Activated naive CD8-positive, alpha-beta T cell treated with anti-CD3 and anti-CD28 coated beads, Interleukin-2, amount 50 U/mL, for 24 hours (primary cell): ENCODE results near the gene DQX1.
"Not testable (repeated sequence)": the region's sequence is repeated elsewhere in the genome, so short reads cannot be mapped to it uniquely, and the experiment has no call there.

Experiments used
- ATAC-seq: fragments of 150-1000 bp; cut with Tn5 transposase; one replicate; pipeline ENCODE4 v1.10.0; 2021
- DNase-seq: peaks from one replicate; pipeline ENCODE4 v3.0.0; 2021
- H3K27ac Mint-ChIP-seq: one replicate; pipeline ENCODE4 v1.8.0; 2021; ENCODE audit warnings: mild to moderate bottlenecking, mixed read lengths
- H3K27me3 Mint-ChIP-seq: one replicate; pipeline ENCODE4 v1.8.0; 2021; ENCODE audit warnings: mixed read lengths
- H3K36me3 Mint-ChIP-seq: one replicate; pipeline ENCODE4 v1.8.0; 2021; ENCODE audit warnings: low read depth, mixed read lengths
- H3K4me1 Mint-ChIP-seq: one replicate; pipeline ENCODE4 v1.8.0; 2021; ENCODE audit warnings: mixed read lengths
- H3K4me3 Mint-ChIP-seq: one replicate; pipeline ENCODE4 v1.8.0; 2021; ENCODE audit warnings: mild to moderate bottlenecking, moderate library complexity, mixed read lengths
- H3K9me3 Mint-ChIP-seq: one replicate; pipeline ENCODE4 v1.8.0; 2021; ENCODE audit warnings: mixed read lengths

Gene DQX1

GRCh38 chr2:74491648-74492544 lies 34.1 kb downstream of the DQX1 start:
- no peaks in the 10 kb centered on the region for H3K27me3 Mint-ChIP-seq
- H3K4me1 Mint-ChIP-seq, result no peaks in the 10 kb centered on the region
- no peak overlapping the region for H3K27ac Mint-ChIP-seq
- H3K4me3 Mint-ChIP-seq, result no peak overlapping the region
- H3K9me3 Mint-ChIP-seq, result no peaks in the 10 kb centered on the region
- no peak for ATAC-seq
- peaks cover 8% of the 10 kb centered on the region for H3K36me3 Mint-ChIP-seq
- no peak for DNase-seq

GRCh38 chr2:74489906-74490305 lies 36.1 kb downstream of the DQX1 start:
- H3K9me3 Mint-ChIP-seq, result no peaks in the 10 kb centered on the region
- no peak overlapping the region for H3K27ac Mint-ChIP-seq
- no peaks in the 10 kb centered on the region for H3K27me3 Mint-ChIP-seq
- peaks cover 16% of the 10 kb centered on the region for H3K36me3 Mint-ChIP-seq
- DNase-seq (no peak), ATAC-seq (no peak)
- peaks cover 2% of the 10 kb centered on the region for H3K4me1 Mint-ChIP-seq
- H3K4me3 Mint-ChIP-seq, result no peak overlapping the region

GRCh38 chr2:74488643-74489481 lies 37.2 kb downstream of the DQX1 start:
- Mint-ChIP-seq H3K27me3 (no peaks in the 10 kb centered on the region), H3K27ac (no peak overlapping the region), H3K36me3 (peaks cover 16% of the 10 kb centered on the region), H3K4me1 (peaks cover 4% of the 10 kb centered on the region), H3K9me3 (no peaks in the 10 kb centered on the region), H3K4me3 (no peak overlapping the region)
- DNase-seq (no peak), ATAC-seq (no peak)

GRCh38 chr2:74486141-74486540 lies 39.9 kb downstream of the DQX1 start:
- peaks cover 16% of the 10 kb centered on the region for H3K36me3 Mint-ChIP-seq
- peaks cover 12% of the 10 kb centered on the region for H3K4me1 Mint-ChIP-seq
- no peak overlapping the region for H3K4me3 Mint-ChIP-seq
- H3K27ac Mint-ChIP-seq, result no peak overlapping the region
- ATAC-seq (no peak), DNase-seq (no peak)
- no peaks in the 10 kb centered on the region for H3K9me3 Mint-ChIP-seq
- H3K27me3 Mint-ChIP-seq, result no peaks in the 10 kb centered on the region

- H3K4me1 Mint-ChIP-seq, result peaks cover 31% of the 10 kb centered on the region
- peak overlapping the region; percentile 96 for H3K27ac Mint-ChIP-seq
- not testable (repeated sequence) for ATAC-seq, H3K9me3 Mint-ChIP-seq, H3K27me3 Mint-ChIP-seq, DNase-seq
- peak overlapping the region; percentile 95 for H3K4me3 Mint-ChIP-seq
- H3K36me3 Mint-ChIP-seq, result peaks cover 24% of the 10 kb centered on the region
Observed at GRCh38 chr2:74483675-74484164, 42.3 kb downstream of the DQX1 start.

GRCh38 chr2:74482801-74483674 lies 43.0 kb downstream of the DQX1 start, which contains the start of the genes CCDC142 and TTC31:
TSS of gene CCDC142 (minus strand) at chr2:74482998. CDS start at chr2:74482837, 161 bp downstream.
TSS of gene TTC31 (plus strand) at chr2:74483081. CDS start at chr2:74483096, 15 bp downstream.
- Mint-ChIP-seq H3K4me3 (peak within 1 kb of the TSS; percentile 95), H3K27ac (peak within 1 kb of the TSS; percentile 96), H3K4me1 (peaks cover 31% of the 10 kb centered on the region), H3K9me3 (no peaks in the 10 kb centered on the region), H3K36me3 (peaks cover 22% of the 10 kb centered on the region), H3K27me3 (no peaks in the 10 kb centered on the region)
- DNase-seq (peak; percentile 94), ATAC-seq (peak; percentile 94)

GRCh38 chr2:74481961-74482800 lies 43.9 kb downstream of the DQX1 start:
- peak overlapping the region; percentile 95 for H3K4me3 Mint-ChIP-seq
- ATAC-seq, result peak; percentile 42
- no peaks in the 10 kb centered on the region for H3K27me3 Mint-ChIP-seq
- peaks cover 26% of the 10 kb centered on the region for H3K36me3 Mint-ChIP-seq
- H3K9me3 Mint-ChIP-seq, result no peaks in the 10 kb centered on the region
- peaks cover 31% of the 10 kb centered on the region for H3K4me1 Mint-ChIP-seq
- peak; percentile 64 for DNase-seq
- peak overlapping the region; percentile 96 for H3K27ac Mint-ChIP-seq

- no peak overlapping the region for H3K27ac Mint-ChIP-seq
- no peaks in the 10 kb centered on the region for H3K27me3 Mint-ChIP-seq
- H3K9me3 Mint-ChIP-seq, result no peaks in the 10 kb centered on the region
- H3K4me1 Mint-ChIP-seq, result peaks cover 31% of the 10 kb centered on the region
- H3K4me3 Mint-ChIP-seq, result peak overlapping the region; percentile 95
- DNase-seq, result no peak
- H3K36me3 Mint-ChIP-seq, result peaks cover 26% of the 10 kb centered on the region
- ATAC-seq, result no peak
Observed at GRCh38 chr2:74481431-74481830, 44.6 kb downstream of the DQX1 start.

GRCh38 chr2:74474899-74475298 lies 51.1 kb downstream of the DQX1 start:
- DNase-seq (no peak), ATAC-seq (no peak)
- no peak overlapping the region for H3K4me3 Mint-ChIP-seq
- no peaks in the 10 kb centered on the region for H3K9me3 Mint-ChIP-seq
- no peaks in the 10 kb centered on the region for H3K27me3 Mint-ChIP-seq
- no peak overlapping the region for H3K27ac Mint-ChIP-seq
- H3K36me3 Mint-ChIP-seq, result peaks cover 21% of the 10 kb centered on the region
- H3K4me1 Mint-ChIP-seq, result peaks cover 33% of the 10 kb centered on the region

GRCh38 chr2:74474481-74474880 lies 51.5 kb downstream of the DQX1 start:
- ATAC-seq (no peak), DNase-seq (no peak)
- peaks cover 29% of the 10 kb centered on the region for H3K4me1 Mint-ChIP-seq
- H3K27me3 Mint-ChIP-seq, result no peaks in the 10 kb centered on the region
- H3K36me3 Mint-ChIP-seq, result peaks cover 18% of the 10 kb centered on the region
- H3K4me3 Mint-ChIP-seq, result no peak overlapping the region
- H3K27ac Mint-ChIP-seq, result no peak overlapping the region
- H3K9me3 Mint-ChIP-seq, result no peaks in the 10 kb centered on the region

GRCh38 chr2:74472945-74473258 lies 53.1 kb downstream of the DQX1 start:
- ATAC-seq (no peak), DNase-seq (no peak)
- Mint-ChIP-seq H3K4me3 (peak overlapping the region; percentile 98), H3K4me1 (peaks cover 27% of the 10 kb centered on the region), H3K27ac (peak overlapping the region; percentile 97), H3K27me3 (no peaks in the 10 kb centered on the region), H3K9me3 (no peaks in the 10 kb centered on the region), H3K36me3 (peaks cover 15% of the 10 kb centered on the region)

GRCh38 chr2:74472086-74472944 lies 53.7 kb downstream of the DQX1 start, which contains the start of gene MRPL53:
TSS of gene MRPL53 (minus strand) at chr2:74472680. CDS start at chr2:74472660, 20 bp downstream.
- DNase-seq (peak; percentile 96), ATAC-seq (peak; percentile 95)
- peak within 1 kb of the TSS; percentile 97 for H3K27ac Mint-ChIP-seq
- H3K36me3 Mint-ChIP-seq, result peaks cover 12% of the 10 kb centered on the region
- H3K9me3 Mint-ChIP-seq, result no peaks in the 10 kb centered on the region
- H3K4me1 Mint-ChIP-seq, result peaks cover 27% of the 10 kb centered on the region
- H3K4me3 Mint-ChIP-seq, result peak within 1 kb of the TSS; percentile 98
- no peaks in the 10 kb centered on the region for H3K27me3 Mint-ChIP-seq
